ENCODE measurements around the gene PRKAG2.

DNA sequence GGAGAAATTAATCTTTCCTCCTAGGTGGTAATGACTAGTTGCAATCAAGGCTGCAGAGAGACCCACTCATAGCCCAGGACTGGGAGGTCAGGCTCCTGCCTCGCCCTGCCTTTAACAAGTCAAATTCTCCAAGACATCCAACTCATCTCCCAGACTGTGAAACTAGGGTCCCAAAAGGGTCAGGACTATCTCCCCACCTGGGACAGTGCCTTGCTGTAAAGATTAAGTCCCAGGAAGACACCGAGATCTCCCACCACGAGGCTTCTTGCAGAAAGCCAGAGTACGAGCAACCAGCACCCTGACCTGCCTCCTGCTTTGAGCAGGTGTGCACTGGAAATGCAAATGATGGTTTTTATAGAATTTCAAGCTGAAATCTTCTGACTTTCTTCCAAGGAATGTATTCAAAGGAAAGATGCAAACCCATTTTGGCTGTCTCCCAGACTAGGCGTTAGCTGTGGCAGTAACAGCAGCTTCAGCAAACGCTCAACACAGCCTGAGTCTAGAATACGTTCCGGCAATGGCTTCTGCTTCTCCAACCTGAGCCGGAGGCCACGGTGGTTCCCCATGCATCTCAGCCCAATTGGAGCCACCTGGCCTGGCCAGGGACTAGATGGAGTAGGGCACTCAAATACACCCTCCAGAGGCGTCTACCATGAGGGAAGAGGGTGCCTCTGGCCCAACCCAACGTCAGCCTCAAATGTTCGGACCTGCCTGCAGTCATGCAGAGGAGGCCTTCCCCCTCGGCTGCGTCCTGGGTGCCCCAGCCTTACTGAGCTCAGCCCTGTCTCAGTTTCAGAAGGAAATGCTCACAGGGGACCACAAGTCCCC is 170.4 kb downstream of the PRKAG2 start:
- TF ChIP-seq EZH2 (IDR thresholded peaks at IDR 0.05; ENCODE audit: low read depth, unreplicated experiment) (no peak), CTCF (conservative IDR thresholded peaks at IDR 0.05; ENCODE audit: low read depth in 2 of 2) (no peak), JUNB (IDR thresholded peaks at IDR 0.05; ENCODE audit: unreplicated experiment) (no peak), POLR2AphosphoS5 (IDR thresholded peaks at IDR 0.05; ENCODE audit: low read depth) (no peak), STAT1 (IDR thresholded peaks at IDR 0.05; ENCODE audit: unreplicated experiment) (no peak), ZNF462 (CRISPR knock-in tag; IDR thresholded peaks at IDR 0.05) (no peak), NANOG (IDR thresholded peaks at IDR 0.05; ENCODE audit: borderline replicate concordance) (no peak)
